GM12864 (cell line): Measurements from ENCODE around the gene CRB2.

ENCODE experiments used
- DNase-seq: peaks from one replicate; pipeline ENCODE4 v3.0.0-alpha.2; 2011; ENCODE audit warnings: low read depth
- H3K4me3 ChIP-seq: 2 replicates; pipeline ENCODE4 v1.5.1; 2011; ENCODE audit warnings: mild to moderate bottlenecking, low read depth, low read length, control low read depth
- TF ChIP-seq, protein P1 (sequence below): IDR thresholded peaks from 2 replicates; pipeline ENCODE4 v1.5.1; 2011; ENCODE audit warnings: low read depth, mild to moderate bottlenecking, moderate library complexity, low read length, control low read depth, inconsistent platforms; ENCODE audit errors: missing control alignments

The CRB2 gene

DNA sequence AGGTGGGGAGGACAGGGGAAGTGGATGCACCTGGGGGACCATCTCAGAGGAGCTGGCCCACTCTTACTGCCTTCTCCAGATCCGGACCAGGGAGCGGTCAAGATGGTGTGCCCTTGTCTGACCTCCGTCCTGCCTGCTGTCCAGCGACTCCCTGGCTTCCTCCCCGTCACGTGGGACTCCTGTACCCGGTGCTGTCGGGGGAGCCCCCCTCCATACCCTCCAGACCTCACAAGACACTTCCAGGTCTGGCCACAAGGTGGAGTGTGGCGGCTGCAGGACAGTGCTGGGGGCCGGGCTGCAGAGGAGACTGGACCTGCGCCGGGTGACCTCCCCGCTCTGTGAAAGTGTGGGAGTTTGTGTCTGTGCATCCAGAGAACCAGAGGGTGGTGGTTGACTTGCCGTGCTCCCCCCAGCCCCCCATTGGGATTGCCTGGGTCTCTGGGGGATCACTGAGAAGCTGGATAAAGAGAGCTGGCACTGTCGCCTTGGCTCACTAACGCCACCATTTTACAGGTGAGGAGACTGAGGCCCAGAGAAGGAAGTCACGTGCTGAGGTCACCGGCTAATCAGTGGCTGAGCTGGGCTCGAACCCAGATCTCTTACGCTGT lies 1.9 kb upstream of the CRB2 start:
- DNase-seq, result no peak
- TF ChIP-seq, protein P1, sequence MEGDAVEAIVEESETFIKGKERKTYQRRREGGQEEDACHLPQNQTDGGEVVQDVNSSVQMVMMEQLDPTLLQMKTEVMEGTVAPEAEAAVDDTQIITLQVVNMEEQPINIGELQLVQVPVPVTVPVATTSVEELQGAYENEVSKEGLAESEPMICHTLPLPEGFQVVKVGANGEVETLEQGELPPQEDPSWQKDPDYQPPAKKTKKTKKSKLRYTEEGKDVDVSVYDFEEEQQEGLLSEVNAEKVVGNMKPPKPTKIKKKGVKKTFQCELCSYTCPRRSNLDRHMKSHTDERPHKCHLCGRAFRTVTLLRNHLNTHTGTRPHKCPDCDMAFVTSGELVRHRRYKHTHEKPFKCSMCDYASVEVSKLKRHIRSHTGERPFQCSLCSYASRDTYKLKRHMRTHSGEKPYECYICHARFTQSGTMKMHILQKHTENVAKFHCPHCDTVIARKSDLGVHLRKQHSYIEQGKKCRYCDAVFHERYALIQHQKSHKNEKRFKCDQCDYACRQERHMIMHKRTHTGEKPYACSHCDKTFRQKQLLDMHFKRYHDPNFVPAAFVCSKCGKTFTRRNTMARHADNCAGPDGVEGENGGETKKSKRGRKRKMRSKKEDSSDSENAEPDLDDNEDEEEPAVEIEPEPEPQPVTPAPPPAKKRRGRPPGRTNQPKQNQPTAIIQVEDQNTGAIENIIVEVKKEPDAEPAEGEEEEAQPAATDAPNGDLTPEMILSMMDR, result peak; percentile 83

DNA sequence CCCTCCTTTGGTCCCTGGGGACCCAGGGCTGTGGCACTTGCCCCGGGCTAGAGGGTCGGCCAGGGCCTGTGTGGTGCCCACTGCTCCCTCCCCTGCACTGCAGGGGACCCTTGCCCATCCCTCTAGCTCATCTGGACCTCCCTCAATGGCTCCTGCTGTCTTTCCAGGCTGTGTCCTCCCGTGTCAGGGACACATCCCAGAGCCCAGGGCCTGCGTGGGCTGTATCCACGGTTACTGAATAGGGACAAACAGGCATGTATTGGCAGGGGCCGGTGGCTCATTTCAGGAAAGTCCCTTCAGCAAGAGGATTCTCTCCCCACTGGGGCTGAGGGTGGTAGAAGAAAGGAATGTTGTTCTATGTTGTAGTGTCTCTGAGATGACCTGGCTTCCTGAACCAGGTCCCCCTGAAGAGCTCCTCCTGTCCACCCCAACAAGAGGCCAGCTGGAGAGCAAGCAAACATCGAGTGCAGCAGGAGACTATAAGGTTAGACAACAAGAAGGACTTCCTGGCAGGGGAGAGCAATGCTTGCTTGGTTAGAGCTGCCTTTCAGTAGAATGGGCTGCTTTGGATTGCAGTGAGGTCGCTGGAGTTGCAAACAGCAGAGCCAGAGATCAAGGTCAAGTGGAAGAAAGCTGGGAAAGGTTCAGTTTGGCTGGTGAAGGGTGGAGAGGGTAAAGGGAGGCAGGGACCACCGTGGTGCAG lies 1.0 kb upstream of the CRB2 start:
- DNase-seq, result no peak
- H3K4me3 ChIP-seq, result no peak overlapping the region
- TF ChIP-seq, protein P1, result no peak

More for the DNA sequence above, 1.9 kb upstream of the CRB2 start:
- H3K4me3 ChIP-seq, result no peak overlapping the region

DNA sequence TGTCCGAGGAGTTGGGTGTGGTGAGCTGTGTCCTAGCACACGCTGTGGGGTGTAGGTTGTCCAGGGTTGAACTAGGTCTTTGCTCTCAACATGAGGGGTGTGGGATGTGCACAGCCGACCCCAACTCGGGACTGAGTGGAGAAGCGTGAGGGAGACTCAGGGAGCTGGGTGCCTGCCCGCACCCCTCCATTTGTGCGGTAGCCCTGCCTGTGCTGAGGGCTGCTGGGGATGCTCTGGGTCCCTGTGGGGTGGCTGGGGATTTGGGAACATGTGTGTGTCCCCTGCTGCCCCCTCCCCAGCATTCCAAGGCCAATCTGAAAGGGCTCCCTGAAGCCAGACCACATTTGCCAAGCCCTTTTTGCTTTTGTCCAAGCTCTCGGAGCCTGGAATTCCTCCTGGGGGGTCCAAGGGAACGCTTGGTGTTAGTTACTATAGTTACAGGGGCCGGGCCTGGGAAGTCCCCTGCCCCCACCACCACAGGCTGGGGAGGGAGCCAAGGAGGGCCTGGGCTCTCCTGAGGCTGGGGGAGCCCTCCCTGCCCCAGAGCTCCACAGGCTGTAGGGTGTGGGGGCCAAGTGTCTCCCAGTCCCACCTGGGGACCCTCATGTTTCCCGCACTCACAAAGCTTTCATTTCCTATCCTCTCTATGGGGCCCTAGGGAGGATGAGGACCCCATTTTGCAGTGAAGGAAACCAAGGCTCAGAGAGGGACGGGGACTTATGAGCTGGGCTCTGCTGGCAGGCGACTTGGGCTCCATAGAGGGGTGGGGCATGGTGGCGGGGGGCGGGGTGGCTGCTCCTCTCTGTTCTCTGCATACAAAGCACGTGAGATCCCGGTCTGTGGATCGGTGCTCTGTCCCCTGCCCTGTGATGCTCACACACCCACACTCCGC lies 1.1 kb downstream of the CRB2 start:
- no peak overlapping the region for H3K4me3 ChIP-seq
- no peak for DNase-seq

DNA sequence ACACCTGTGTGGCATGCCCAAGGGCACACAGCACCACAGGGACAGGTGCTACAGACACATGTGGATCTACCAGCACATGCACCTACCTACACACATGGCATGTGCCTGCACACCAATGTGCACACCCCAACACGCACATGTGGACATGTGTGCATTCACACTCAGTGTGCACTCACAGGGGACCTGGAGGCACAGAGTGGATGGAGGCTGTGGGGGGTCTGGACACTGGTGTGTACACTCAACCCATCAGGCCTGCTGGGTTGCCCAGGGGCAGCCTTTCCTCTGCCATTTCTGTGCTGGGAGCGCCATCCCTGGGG lies 1.7 kb downstream of the CRB2 start:
- TF ChIP-seq, protein P1, result no peak
- DNase-seq, result no peak
- H3K4me3 ChIP-seq, result no peak overlapping the region

More for the DNA sequence above, 1.1 kb downstream of the CRB2 start:
- TF ChIP-seq, protein P1, result no peak

DNA sequence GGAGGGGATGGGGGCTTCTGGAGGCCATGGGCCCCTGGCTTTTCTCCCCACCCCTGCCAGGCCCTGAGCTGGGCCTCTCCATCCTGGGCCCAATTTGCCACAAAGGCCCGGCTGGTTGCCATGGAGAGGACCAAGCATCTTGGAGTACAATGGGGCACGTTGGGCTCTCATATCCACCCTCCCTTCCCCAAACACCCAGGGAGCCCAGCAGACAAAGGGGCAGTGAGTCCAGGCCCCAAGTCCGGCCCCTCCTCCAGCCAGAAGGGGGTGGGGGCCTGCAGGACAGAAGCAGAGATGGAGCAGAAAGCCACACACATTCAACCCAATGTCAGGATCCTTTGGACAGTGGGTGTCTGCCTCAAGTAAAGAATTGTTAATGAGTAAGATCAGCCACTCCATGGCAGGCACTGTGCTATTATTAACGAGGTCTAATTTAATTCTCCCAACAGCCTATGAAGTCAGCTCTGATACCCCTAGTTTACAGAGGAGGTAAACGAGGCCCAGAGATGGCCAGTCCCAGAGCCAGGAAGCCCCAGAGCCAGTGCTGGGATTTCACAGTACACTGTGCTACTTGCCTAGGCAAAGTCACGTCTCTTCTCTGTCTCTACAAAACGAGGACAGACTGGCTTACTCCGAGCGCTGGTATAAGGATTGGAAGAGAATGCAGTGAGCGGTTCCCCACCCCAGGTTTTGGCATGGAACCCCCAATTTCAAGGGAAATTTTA lies 2.3 kb downstream of the CRB2 start:
- TF ChIP-seq, protein P1, result no peak
- H3K4me3 ChIP-seq, result no peak overlapping the region
- DNase-seq, result no peak

DNA sequence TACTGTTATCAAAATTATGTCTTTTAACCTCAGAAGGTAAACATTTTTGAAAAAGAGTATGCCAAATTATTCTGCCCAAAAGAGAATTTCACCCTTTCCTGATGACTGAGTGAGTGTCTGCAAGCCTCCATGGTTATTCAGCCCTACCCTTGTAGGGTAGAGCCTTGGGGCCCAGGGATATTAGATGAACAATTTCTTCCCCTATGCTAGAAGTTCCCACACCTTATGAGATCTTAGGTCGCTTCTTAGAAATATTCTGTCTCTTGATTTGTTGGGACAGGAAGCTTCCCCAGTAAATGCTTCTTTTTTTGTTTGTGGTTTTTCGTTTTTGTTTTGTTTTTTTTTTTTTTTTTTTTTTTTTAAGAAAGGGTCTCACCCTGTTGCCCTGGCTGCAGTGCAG lies 3.1 kb downstream of the CRB2 start:
- DNase-seq, result no peak
- no peak overlapping the region for H3K4me3 ChIP-seq
- TF ChIP-seq, protein P1, result no peak
